Endothelial cell of umbilical vein (primary cell): Measurements from ENCODE around the gene LONRF2. TPM values are rescaled to one million over a fixed set of nuclear protein-coding genes. Genes with fewer than 3 reads are reported as not detected.

Source experiments
- BruUV-seq: library from RNA; stranded (reverse); fragments of 400-500 nt; replicated peaks from 2 replicates; lab custom pipeline; 2021; lab: Mats Ljungman, UMichigan
- CTCF ChIA-PET: fragments of 300-600, 350-600 bp; sonication (Branson Sonifier 250); formaldehyde crosslinking; loops from one replicate; lab custom pipeline; 2021; ENCODE audit warnings: antibody characterized with exemption, inconsistent platforms; lab: Charles Lee
- POLR2A ChIA-PET: fragments of 300-600, 350-600 bp; sonication (Branson Sonifier 250); formaldehyde crosslinking; loops from one replicate; lab custom pipeline; 2021; ENCODE audit warnings: antibody characterized with exemption, inconsistent platforms; lab: Charles Lee
- DNase-seq: peaks from one replicate; pipeline ENCODE4 v3.0.0-alpha.2; 2011; ENCODE audit warnings: low read depth, low spot score
- FAIRE-seq: peaks from 2 replicates; lab custom pipeline; 2011; peaks lifted over from hg19 to GRCh38; lab: Jason Lieb, UNC
- H2AFZ ChIP-seq: 2 replicates; pipeline ENCODE4 v1.6.0; 2012; ENCODE audit warnings: low read depth, low read length, control low read depth, inconsistent platforms
- H3K27ac ChIP-seq: 2 replicates; pipeline ENCODE4 v1.5.1; 2011; ENCODE audit warnings: low read depth, mild to moderate bottlenecking, control low read depth, low read length, moderate library complexity; ENCODE audit not compliant: insufficient read depth
- H3K27me3 ChIP-seq, 2 experiments: 2 replicates each; pipeline versions ENCODE4 v1.6.0 to v1.6.1; 2011; ENCODE audit warnings: low read length in 2 of 2, mixed read lengths in 1 of 2; ENCODE audit not compliant: control insufficient read depth in 2 of 2, insufficient read depth in 2 of 2
- H3K36me3 ChIP-seq, 2 experiments: 2 replicates in 1 of 2; 3 replicates in 1 of 2; pipeline ENCODE4 v1.5.1; 2011; ENCODE audit warnings: low read length in 2 of 2, mild to moderate bottlenecking in 1 of 2, moderate library complexity in 1 of 2; ENCODE audit not compliant: control insufficient read depth in 2 of 2, insufficient read depth in 2 of 2; ENCODE audit errors: extremely low read depth in 1 of 2
- H3K4me1 ChIP-seq: 3 replicates; pipeline ENCODE4 v1.5.1; 2011; ENCODE audit warnings: mild to moderate bottlenecking, low read length; ENCODE audit not compliant: control insufficient read depth, insufficient read depth; ENCODE audit errors: extremely low read depth
- H3K4me2 ChIP-seq: 2 replicates; pipeline ENCODE4 v1.6.1; 2011; ENCODE audit warnings: low read length, control low read depth, mixed read lengths; ENCODE audit not compliant: insufficient read depth
- H3K4me3 ChIP-seq, 3 experiments: fragments of 200-600 bp in 1 of 3; sonication (generic), shearing (Covaris generic) in 1 of 3; replicated peaks in 1 of 3; 2 replicates each; pipeline ENCODE4 v1.5.1; 2011 to 2016; ENCODE audit warnings: control low read depth in 3 of 3, low read length in 3 of 3, mild to moderate bottlenecking in 2 of 3, inconsistent platforms in 1 of 3, low read depth in 1 of 3, moderate library complexity in 1 of 3; ENCODE audit not compliant: insufficient read depth in 1 of 3
- H3K79me2 ChIP-seq: 2 replicates; pipeline ENCODE4 v1.6.0; 2012; ENCODE audit warnings: low read length, inconsistent platforms; ENCODE audit not compliant: control insufficient read depth, insufficient read depth
- H3K9ac ChIP-seq: replicated peaks from 2 replicates; pipeline ENCODE3; 2011; ENCODE audit warnings: low read length, control low read depth; ENCODE audit not compliant: insufficient read depth; ENCODE audit errors: extremely low read depth
- H3K9me1 ChIP-seq: replicated peaks from 3 replicates; pipeline ENCODE4 v1.6.0; 2011; ENCODE audit warnings: mild to moderate bottlenecking, low read length; ENCODE audit not compliant: control insufficient read depth, insufficient read depth; ENCODE audit errors: extremely low read depth
- H3K9me3 ChIP-seq: replicated peaks from 2 replicates; pipeline ENCODE4 v1.5.1; 2012; ENCODE audit warnings: low read length, inconsistent platforms; ENCODE audit not compliant: control insufficient read depth, insufficient read depth
- H4K20me1 ChIP-seq: replicated peaks from 2 replicates; pipeline ENCODE3; 2011; ENCODE audit warnings: mild to moderate bottlenecking, low read length; ENCODE audit not compliant: control insufficient read depth, insufficient read depth; ENCODE audit errors: extremely low read depth
- EZH2 ChIP-seq: IDR thresholded peaks from 2 replicates; pipeline ENCODE4 v1.6.1; 2012; ENCODE audit warnings: borderline replicate concordance, low read depth, mild to moderate bottlenecking, moderate library complexity, low read length, inconsistent platforms; ENCODE audit not compliant: severe bottlenecking
- FOS ChIP-seq: IDR thresholded peaks from 2 replicates; pipeline ENCODE4 v1.6.1; 2011; ENCODE audit warnings: mild to moderate bottlenecking, low read length, moderate library complexity, borderline replicate concordance; ENCODE audit not compliant: insufficient read depth
- GATA2 ChIP-seq: IDR thresholded peaks from 2 replicates; pipeline ENCODE4 v1.7.0; 2011; ENCODE audit warnings: low read depth, mild to moderate bottlenecking, moderate library complexity, mixed read lengths, low read length; ENCODE audit not compliant: insufficient read length, insufficient read depth
- JUN ChIP-seq: IDR thresholded peaks from 2 replicates; pipeline ENCODE4 v1.6.1; 2011; ENCODE audit warnings: borderline replicate concordance, low read depth; ENCODE audit not compliant: insufficient read length, insufficient read depth
- MYC ChIP-seq: IDR thresholded peaks from one replicate; pipeline ENCODE4 v1.6.1; 2011; ENCODE audit warnings: mild to moderate bottlenecking, low read depth, low read length
- POLR2A ChIP-seq: IDR thresholded peaks from 2 replicates; pipeline ENCODE4 v1.6.1; 2012; ENCODE audit warnings: low read depth, mild to moderate bottlenecking, control low read depth, low read length
- POLR2AphosphoS5 ChIP-seq: IDR thresholded peaks from 2 replicates; pipeline ENCODE4 v1.6.1; 2012; ENCODE audit warnings: low read depth, mild to moderate bottlenecking, control low read depth, low read length, moderate library complexity; ENCODE audit not compliant: insufficient read depth
- dilution Hi-C: fragments of 300-500 bp; cut with MboI; formaldehyde crosslinking; loops from one replicate; pipeline ENCODE4 v1.15.0; 2019; ENCODE audit warnings: low sequenced_read_pairs; ENCODE audit not compliant: extremely low pct_ligation_motif_present
- intact Hi-C: fragments of 100-400 bp; cut with micrococcal nuclease; formaldehyde crosslinking; loops from one replicate; pipeline ENCODE4 v1.10.0; 2022
- polyA plus RNA-seq, 4 experiments: library from polyadenylated mRNA; depleted of rRNA in 3 of 4; stranded (reverse) in 3 of 4; unstranded in 1 of 4; fragments of >200 nt; gene quantifications; 2 replicates each; pipeline versions ENCODE4 v1.2.1 to v1.2.3, GENCODE V29; 2011 to 2012; ENCODE audit warnings: missing spikeins in 1 of 4
- total RNA-seq: library from RNA; stranded (reverse); gene quantifications from 2 replicates; pipeline ENCODE4 v1.2.3, GENCODE V29; 2021
- TF ChIP-seq, protein P1 (sequence below), 2 donors: IDR thresholded peaks; 1 replicate in 1 of 2; 2 replicates in 1 of 2; pipeline ENCODE4 v1.5.1; 2011; ENCODE audit warnings: low read length in 2 of 2, mild to moderate bottlenecking in 2 of 2, moderate library complexity in 2 of 2, control low read depth in 1 of 2, inconsistent platforms in 1 of 2, low read depth in 1 of 2; ENCODE audit not compliant: insufficient read depth in 1 of 2; ENCODE audit errors: extremely low read depth in 1 of 2
- TF ChIP-seq, protein P2 (sequence below): IDR thresholded peaks from 2 replicates; pipeline ENCODE4 v1.6.1; 2011; ENCODE audit not compliant: insufficient read depth, insufficient read length

LONRF2 gene
- total and polyA plus RNA-seq, 2 donors (not counting 3 experiments of a cell fraction or from before 2014, with no cell fraction given), result 0.03 TPM; not detected in 1

DNA sequence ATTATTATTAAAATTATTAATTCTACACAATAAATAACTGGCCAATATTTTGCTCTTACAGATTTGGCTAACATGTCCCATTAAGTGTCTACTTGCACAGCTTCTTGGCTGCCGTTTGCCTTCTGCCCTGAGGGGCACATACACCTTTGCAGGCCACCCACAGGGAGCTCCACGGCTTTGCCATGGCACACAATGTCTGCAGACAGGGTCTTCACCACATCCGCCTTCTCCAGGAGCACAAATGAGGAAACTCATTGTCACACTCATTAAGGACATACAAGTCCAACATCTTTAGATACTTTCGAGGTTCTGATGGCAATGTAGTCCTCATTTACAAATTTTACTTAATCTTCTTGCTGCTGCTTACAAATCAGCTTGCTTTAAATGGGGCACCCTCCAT lies 45.6 kb downstream of the LONRF2 start:
- Histone ChIP-seq H3K4me1 (no peaks in the 10 kb centered on the region), H3K4me3 (no peak overlapping the region), H3K79me2 (no peaks in the 10 kb centered on the region), H3K9me1 (no peaks in the 10 kb centered on the region), H4K20me1 (no peaks in the 10 kb centered on the region), H3K36me3 (no peaks in the 10 kb centered on the region), H3K4me2 (no peak overlapping the region), H3K27me3 (peaks cover 0 to 7% of the 10 kb centered on the region in 2 experiments), H2AFZ (no peak overlapping the region), H3K27ac (no peak overlapping the region), H3K9me3 (no peaks in the 10 kb centered on the region), H3K9ac (no peak overlapping the region)
- no peak for DNase-seq
- dilution Hi-C loops, result no loop called here
- no peak for TF ChIP-seq POLR2A
- TF ChIP-seq POLR2AphosphoS5, result no peak
- TF ChIP-seq, protein P1, sequence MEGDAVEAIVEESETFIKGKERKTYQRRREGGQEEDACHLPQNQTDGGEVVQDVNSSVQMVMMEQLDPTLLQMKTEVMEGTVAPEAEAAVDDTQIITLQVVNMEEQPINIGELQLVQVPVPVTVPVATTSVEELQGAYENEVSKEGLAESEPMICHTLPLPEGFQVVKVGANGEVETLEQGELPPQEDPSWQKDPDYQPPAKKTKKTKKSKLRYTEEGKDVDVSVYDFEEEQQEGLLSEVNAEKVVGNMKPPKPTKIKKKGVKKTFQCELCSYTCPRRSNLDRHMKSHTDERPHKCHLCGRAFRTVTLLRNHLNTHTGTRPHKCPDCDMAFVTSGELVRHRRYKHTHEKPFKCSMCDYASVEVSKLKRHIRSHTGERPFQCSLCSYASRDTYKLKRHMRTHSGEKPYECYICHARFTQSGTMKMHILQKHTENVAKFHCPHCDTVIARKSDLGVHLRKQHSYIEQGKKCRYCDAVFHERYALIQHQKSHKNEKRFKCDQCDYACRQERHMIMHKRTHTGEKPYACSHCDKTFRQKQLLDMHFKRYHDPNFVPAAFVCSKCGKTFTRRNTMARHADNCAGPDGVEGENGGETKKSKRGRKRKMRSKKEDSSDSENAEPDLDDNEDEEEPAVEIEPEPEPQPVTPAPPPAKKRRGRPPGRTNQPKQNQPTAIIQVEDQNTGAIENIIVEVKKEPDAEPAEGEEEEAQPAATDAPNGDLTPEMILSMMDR (IDR thresholded peaks at IDR 0.05; ENCODE audit: extremely low read depth in 1 of 2, insufficient read depth in 1 of 2, low read depth in 1 of 2, low read length in 2 of 2), result no peak
- TF ChIP-seq JUN, result no peak
- no peak for TF ChIP-seq MYC
- TF ChIP-seq, protein P2, sequence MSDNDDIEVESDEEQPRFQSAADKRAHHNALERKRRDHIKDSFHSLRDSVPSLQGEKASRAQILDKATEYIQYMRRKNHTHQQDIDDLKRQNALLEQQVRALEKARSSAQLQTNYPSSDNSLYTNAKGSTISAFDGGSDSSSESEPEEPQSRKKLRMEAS, result no peak
- no peak for TF ChIP-seq EZH2
- no peak for TF ChIP-seq FOS
- TF ChIP-seq GATA2, result no peak
- FAIRE-seq, result no peak
- no TSS peak for BruUV-seq
- POLR2A ChIA-PET, result no interaction called here
- intact Hi-C loops, result no loop called here
- CTCF ChIA-PET, result interaction anchor here (1.1 to 7.0 kb wide), 6 partner anchors 9 to 717 kb away, joined by 3 to 52 read pairs (median 4); no protein-coding TSS in a partner anchor
